Stimulated activated CD8-positive, alpha-beta memory T cell treated with anti-CD3 and anti-CD28 coated beads, Interleukin-7, amount 100 ng/mL, for 1 hour (primary cell): Measurements from ENCODE around the gene RGSL1.
"Not testable (repeated sequence)": the region's sequence is repeated elsewhere in the genome, so short reads cannot be mapped to it uniquely, and the experiment has no call there.

Experiments
- DNase-seq, 2 donors: peaks; one replicate each; pipeline ENCODE4 v3.0.0-alpha.2; 2020; ENCODE audit warnings: low read depth in 2 of 2

The RGSL1 gene

DNA sequence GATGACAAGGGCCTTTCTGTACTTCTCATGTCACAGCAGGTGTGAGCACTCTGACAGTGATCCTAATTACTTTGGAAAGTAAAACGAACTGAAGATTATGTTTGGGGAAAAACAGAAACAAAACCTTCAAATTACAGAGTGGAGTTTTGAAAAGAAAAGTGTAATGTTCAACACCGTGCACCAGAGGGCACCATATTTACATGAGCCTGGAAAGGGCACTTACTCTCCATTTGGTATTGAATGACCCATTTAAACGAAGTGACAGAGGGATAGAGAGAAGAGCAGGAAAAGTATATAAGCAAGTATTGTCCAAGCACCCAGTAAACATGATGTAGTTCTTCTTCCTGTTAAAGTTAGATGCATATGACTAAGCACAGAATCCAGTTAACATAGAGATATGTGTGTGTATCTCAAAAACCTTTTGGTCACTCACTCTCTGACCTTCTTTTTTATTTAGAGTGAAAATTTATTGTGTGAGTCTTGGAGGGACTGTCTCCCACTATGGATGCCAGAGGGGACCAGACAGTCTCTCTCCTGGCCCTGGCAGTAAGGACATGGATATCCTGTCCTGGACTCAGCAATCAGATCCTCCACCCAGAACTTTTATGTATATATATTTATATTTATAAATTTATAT, 3.8 kb upstream of the RGSL1 start:
- DNase-seq, result no peak

DNA sequence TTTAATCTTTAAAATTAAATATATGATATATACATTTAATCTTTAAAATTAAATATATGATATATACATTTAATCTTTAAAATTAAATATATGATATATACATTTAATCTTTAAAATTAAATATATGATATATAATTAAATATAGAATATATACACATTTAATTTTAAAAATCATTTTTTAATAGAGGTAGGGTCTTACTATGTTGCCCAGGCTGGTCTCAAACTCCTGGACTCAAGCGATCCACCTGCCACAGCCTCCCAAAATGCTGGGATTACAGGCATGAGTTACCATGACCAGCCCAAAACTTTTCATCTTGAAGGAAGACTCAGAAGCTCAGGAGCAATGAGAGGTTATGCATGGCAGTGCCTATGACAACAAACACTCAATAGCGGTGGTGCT, 2.8 kb upstream of the RGSL1 start:
- DNase-seq, result not testable (repeated sequence)

DNA sequence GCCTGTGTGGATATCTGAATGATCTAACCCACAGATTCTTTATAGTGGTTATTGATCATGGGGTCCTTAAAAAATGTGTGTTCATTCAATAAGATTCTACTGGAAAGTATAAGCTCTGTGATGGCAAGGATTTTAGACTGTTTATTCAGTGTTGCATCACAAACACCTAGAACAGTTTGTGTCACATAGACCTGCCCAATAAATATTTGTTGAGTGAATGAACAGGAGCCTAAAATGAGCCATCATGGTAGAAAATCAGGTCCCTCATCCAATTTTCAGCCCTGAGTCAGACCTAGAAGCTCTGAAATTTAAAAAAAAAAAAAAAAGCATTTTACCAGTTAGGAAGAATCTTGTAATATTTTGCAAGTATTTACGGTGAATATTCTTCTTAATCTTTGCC, 2.3 kb upstream of the RGSL1 start:
- DNase-seq, result no peak

DNA sequence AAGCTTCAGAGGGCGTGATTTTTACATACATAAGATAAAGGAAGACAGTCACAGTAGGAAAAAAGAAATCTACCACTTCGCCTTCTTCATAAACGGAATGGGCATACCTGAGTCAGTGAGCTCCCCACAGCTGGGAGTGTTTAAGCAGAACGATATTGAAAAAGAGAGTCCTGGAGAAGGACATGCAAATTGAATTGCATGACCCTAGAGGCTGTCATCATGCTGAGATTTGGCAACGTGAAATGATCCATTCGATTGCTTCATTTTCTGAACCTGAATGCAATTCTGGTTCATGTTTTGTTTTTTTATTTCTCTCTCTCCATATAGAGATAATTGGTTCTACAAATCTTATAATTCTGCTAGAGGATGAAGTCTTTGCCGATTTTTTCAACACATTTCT, 3.7 kb downstream of the RGSL1 start:
- no peak for DNase-seq

DNA sequence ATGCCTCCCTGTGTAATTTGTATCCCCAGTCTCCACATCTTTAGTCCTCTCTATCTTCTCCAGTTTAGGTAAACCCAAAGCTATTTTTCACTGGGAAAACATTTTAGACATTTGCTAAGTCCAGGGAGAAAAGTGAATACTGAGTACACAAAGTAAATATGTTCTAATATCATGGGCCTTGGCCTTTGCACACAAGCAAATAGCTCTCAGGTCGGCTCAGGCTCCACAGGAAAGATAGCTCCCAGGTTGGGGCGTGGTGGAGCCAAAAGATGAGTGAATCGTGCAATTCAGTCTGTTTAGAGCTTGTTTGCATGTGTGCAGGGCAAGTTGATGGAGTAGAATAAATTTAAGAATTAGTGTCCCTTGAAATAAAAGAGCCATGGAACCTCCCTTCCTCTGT, 7.9 kb downstream of the RGSL1 start:
- no peak for DNase-seq

DNA sequence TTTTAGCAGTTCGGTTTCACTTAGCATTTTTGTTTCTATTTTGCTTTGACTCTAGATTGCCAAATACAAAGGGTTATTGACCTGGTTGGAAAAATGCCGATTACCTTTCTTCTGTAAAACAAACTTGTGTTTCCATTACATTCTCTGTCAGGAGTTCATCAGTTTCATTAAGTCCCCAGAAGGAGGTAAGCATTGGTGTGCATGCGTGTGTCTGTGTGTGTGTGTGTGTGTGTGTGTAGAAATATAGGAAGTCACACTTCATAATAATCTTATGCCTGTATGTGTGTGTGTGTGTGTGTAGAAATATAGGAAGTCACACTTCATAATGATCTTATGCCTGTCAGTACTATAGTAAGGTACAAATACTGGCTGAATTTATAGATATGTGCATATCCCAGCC, 10.0 kb downstream of the RGSL1 start:
- no peak for DNase-seq

DNA sequence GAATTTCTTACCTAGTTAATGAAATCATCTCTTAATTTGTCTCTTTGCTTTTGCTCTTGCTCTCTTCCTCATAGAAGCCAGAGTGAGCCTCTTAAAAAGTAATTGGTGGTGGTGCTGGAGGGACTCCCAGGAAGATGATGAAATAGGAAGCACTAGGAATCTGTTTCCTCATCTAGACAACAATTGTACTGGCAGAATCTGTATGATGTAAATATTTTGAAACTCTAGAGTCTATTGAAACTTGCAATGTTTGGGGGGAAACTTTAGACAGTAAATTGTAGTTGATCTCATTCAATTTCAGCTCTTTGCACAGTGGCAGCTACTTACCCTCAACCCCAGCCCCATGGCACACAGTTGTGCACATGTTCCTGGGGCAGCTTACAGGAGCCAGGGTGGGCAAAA, 10.6 kb downstream of the RGSL1 start:
- DNase-seq, result no peak

DNA sequence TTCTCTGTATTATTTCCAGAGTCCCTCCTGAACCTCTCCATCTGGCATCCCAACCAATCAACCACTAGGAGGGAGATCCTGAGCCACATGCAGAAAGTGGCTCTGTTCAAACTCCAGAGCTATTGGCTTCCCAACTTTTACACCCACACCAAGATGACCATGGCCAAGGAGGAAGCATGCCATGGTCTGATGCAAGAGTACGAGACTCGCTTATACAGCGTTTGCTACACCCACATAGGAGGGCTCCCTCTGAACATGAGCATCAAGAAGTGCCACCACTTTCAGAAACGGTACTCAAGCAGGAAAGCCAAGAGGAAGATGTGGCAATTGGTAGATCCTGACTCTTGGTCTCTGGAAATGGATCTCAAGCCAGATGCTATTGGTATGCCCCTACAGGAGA, 23.6 kb downstream of the RGSL1 start:
- DNase-seq, result no peak

DNA sequence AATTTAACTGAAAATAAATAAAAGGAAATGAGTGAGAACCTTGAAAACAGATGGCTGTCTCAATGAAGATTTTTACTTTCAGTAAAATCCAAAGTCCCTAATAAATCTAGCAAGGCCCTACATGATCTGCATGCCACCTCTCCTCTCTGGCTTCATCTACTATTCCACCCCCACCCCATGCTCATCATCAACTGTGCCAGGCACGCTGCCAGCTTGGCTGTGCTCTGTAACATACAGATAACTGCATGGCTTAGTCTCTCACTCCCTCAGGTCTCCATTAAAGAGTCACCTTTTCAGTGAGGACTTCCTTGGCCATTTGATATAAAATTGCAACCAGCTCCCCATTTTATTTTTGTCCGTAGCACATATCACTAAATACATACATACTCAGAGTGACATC, 26.7 kb downstream of the RGSL1 start:
- no peak for DNase-seq

DNA sequence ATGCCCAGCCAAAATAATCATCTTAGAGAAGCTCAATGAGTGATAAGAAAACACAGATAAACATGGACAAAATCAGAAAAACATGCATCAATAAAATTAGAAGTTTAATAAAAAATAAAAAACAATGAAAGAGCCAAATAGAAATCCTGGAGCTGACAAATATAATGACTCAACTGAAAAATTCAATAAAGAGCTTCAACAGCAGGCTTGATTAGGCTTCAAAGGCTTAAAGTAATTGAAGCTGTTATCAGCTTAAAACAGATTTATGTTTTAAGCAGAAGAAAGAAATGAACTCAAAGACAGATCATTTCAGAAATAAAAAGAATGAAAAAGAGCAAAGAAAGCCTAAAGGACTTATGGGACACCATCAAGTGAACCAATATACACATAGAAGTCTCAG, 28.3 kb downstream of the RGSL1 start:
- no peak for DNase-seq

DNA sequence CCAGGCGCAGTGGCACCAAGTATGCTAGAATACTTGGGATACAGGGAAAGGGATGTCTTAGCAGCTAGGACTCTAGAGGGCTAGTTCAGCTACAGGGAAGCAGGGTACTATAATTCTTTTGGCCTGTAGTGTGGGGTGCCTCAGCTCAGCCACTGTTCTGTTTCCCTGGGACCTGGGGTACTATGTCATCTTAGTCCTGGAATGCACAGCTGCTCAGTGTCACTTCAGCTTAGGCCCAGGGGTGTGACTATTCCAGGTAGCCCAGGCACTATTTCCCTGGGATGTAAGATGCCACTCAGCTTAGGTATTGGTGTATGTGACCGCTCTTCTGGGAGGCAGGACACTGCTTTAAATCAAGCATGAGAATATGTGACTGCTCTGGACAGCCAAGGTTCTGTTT, 34.1 kb downstream of the RGSL1 start:
- DNase-seq, result no peak

DNA sequence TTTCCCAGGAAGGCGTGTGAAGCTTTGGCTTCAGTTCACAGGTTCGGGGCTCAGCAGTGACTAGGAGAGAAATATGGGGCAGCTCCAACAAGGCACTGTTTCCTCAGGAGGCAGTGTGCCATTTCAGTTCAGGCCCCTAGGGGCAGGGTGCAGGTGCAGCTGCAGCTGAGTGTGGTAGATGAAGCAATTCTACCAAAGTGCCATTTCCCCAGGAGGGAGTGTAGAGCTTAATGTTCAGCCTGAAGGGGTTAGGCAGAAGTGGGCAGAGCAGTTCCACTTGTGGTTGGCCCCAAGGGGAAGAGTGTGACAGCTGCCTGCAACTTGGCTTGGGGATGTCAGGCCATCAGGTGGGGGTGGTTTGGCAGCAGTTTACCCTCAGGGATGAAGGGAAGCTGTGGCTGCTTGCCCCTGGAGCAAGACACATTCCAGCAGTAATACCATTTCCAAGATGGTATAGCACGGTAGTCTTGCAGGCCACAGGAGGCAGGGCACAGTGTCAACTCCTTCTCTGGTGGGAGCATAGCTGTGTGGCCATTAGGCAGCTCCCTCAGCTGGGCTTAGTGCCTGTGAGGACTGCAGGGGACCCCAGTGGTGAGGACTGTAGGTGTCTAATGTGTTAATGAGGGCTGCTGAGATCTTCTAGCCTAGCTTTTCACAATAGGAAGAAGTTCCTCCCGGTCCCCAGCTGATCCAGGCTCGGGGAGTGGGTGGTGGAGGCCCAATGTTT, 34.7 kb downstream of the RGSL1 start:
- no peak for DNase-seq

DNA sequence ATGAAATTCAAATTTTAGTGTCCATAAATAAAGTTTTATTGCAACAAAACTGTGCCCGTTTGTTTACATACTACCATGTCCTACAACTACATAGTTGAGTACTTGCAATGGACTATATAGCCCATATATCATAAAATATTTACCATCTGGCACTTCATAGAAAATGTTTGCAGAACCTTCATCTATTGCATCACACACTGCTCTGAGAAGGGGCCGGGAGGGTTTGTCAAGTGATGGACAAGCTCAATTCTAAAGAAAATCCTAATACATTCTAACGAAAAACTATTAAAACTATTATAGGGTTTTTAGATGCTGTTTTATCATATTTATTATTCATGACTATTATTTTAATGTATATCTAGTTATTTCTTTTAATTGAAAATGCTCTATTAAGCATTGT, 35.9 kb downstream of the RGSL1 start:
- DNase-seq, result no peak

DNA sequence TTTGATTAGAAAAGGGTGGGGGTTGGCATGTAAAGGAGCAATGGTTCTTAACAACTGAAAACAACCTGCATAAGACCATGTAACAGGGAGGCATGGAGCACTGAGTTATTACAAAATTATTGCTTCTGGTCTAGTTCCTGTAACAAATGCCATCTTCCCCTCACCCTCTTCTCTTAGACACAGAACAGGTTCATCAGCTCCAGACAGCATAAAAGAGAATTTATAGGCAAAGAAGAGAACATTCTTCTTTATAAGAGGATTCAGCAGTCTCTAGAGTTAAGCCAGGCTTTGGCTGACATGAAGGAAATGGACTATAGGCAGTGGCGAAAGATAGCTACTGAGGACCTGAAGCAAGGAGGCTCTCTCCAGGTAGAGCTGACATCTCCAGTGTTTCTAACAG, 38.9 kb downstream of the RGSL1 start:
- no peak for DNase-seq

DNA sequence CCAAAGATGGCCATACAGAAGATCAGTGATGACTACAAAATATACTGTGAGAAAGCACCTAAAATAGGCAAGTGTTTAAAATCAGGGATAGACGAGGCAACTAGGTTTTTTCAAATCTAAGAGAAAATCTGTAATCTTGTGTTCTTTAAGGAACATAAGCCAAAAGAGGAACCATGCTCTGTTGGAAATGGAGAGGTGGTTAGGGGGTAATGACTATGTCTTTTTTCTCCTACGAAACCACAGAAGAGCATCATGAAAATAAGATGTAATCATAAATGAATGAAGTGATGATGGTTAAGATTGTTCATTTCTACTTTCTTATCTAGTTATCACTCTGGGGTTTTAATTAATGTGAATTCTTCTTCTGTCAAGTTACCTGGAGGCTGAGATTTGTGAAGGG, 43.1 kb downstream of the RGSL1 start:
- no peak for DNase-seq

DNA sequence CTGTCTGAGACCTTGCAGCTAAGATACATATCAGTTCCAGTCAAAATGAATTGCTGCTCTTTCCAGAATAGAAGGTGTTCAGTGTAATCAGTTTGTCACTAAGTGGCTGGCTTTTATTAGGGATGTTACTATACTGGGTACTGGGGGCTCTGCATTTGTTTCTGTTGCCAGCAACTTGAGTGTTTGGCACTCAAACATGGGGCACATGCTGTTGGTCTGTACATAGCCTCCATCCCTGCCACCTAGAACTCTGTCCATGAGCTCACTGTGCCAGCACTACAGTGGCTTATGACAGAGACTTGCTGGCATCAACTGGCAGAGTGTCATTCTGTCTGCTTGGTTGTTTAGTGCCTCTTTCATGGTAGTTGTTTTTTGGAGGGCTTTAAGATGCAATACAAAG, 45.1 kb downstream of the RGSL1 start:
- no peak for DNase-seq

DNA sequence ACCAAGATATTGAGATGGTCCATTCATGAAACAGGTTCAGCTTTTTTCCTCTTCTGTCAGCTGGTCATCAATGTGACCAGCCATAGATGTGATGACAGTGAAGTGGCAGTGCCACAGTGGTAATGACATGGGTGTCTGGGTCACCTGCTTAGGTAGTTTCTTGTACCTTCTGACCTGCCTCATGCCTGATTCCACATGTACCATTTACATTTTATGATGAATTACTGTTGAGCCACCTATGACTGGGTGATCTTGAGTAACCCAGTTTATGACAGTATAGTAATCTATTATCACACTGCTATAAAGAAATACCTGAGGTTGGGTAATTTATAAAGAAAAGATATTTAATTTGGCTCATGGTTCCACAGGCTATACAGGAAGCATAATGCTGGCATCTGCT, 45.7 kb downstream of the RGSL1 start:
- no peak for DNase-seq

DNA sequence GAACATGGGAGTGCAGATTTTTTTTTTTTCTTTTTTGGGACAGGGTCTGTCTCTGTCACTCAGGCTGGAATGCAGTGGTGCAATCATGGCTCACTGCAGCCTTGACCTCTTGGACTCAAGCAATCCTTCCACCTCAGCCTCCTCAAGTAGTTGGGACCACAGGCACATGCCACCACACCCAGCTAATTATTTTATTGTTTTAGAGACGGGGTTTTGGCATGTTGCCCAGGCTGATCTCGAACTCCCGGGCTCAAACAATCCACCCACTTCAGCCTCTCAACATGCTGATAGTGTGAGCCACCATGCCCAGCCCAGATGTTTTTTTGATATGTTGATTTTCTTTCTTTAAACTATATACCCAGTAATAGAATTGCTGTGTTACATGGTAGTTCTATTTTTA, 57.7 kb downstream of the RGSL1 start:
- DNase-seq, result no peak

DNA sequence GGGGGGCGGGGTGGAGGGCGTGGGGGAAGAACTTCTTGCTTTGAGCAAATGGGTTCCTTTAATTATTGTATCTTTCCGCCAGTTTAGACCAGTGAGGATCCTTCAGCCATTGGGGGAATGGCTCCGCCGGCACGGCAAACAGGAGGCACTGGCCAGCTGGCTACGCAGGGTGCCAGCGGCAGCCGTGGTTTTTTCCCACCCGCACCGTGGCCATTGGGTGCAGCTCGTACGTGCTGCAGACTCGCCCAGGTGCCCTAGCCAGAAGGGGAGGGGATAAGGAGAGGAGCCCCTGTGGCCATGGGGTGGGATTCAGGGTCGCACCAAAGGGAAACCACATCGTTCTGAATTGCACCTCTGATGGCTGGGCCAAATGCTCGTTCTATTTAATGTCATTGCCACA, 65.6 kb downstream of the RGSL1 start:
- no peak for DNase-seq

DNA sequence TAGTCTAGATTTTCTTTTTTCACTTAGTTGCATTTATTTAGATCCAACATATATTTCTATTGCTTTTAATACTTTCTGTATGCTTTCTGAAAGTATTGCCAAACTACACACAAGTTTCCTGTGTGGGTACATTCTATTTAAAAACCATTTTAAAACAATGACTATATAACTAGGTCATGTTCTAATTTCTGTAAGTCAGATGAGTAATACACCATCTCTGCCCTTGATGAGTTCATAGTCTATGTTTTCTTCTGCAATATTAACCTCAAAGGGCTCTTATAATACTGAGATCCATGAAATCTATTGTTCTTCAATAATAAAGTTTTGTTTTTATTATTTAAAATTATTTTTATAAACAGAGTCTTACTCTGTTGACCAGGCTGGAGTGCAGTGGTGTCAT, 70.8 kb downstream of the RGSL1 start:
- DNase-seq, result no peak

DNA sequence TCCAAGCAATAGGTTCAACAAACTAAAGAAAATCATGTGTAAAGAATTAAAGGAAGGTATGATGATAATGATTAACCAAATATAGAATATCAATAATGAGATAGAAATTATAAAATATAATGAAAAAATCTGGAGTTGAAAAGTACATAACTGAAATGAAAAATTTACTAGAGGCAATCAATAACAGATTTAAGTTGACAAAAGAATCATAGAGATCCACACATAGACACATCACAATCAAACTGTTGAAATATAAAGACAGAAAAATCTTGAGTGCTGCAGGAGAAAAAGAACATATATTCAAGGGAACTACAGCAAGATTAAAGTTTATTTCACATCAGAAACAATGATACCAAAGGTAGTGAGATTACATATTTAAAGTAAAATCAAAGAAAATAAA, 75.4 kb downstream of the RGSL1 start:
- no peak for DNase-seq

DNA sequence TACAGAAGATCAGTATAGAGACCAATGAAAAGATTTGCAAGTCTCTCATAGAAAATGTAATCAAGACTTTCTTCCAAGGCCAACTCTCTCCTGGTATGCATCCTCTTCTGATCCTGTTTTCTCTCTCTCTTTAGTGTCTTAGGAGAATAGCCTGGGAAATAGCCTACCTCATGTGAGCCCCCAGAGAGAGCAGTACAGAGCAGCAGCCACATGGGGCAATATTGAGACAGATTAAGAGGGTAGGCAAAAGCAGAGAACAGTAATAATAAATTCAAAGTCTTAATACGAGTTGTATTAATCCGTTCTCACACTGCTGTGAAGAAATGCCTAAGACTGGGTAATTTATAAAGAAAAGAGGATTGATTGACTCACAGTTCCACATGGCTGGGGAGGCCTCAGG, 77.7 kb downstream of the RGSL1 start:
- DNase-seq, result no peak

DNA sequence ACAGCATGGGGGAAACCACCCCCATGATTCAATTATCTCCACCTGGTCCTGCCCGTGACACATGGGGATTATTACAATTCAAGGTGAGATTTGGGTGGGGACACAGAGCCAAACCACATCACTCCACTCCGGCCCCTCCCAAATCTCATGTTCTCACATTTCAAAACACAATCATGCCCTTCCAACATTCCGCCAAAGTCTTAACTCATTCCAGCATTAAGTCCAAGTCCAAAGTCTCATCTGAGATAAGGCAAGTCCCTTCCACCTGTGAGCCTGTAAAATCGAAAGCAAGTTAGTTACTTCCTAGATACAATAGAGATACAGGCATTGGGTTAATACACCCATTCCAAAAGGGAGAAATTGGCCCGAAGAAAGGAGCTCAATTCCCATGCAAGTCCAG, 78.3 kb downstream of the RGSL1 start:
- DNase-seq, result not testable (repeated sequence)

DNA sequence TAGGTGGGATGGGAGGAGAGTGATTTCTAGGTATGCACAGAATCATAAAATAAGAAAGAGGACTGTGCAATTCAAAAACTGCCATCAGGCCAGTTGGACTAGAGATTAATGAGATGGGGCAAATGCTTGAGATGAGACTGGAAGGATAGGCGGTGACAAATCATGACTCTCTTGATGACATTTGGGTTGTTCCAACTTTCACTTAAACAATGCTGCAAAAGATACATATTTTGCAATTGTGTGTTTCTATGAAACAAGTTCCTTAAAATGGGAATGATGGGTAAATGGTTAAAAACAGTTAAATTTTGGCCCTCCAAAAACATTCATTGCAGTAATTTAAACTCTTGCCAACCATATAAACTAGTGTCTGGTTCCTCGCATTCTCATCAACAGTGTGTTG, 84.0 kb downstream of the RGSL1 start:
- no peak for DNase-seq
